HG03175 (cell line): ENCODE results near the gene ZMPSTE24.

Experiments used
- ATAC-seq: cut with Tn5 transposase; IDR thresholded peaks from one replicate; pipeline ENCODE4 v1.9.1; 2021; ENCODE audit warnings: mild to moderate bottlenecking, moderate library complexity; ENCODE audit not compliant: unreplicated experiment

Gene ZMPSTE24

GRCh38 chr1:40302475-40302874, 44.4 kb downstream of the ZMPSTE24 start:
- ATAC-seq: no peak

GRCh38 chr1:40303051-40303771, 45.2 kb downstream of the ZMPSTE24 start:
- ATAC-seq: no peak

GRCh38 chr1:40303790-40304189, 45.8 kb downstream of the ZMPSTE24 start:
- no peak for ATAC-seq

GRCh38 chr1:40305451-40305850, 47.4 kb downstream of the ZMPSTE24 start:
- no peak for ATAC-seq

GRCh38 chr1:40305871-40306270, 47.8 kb downstream of the ZMPSTE24 start:
- no peak for ATAC-seq

- ATAC-seq: no peak
Observed at GRCh38 chr1:40306296-40306695, 48.3 kb downstream of the ZMPSTE24 start.

GRCh38 chr1:40307186-40307585, 49.1 kb downstream of the ZMPSTE24 start:
- no peak for ATAC-seq

- ATAC-seq: no peak
Observed at GRCh38 chr1:40308036-40308727, 50.1 kb downstream of the ZMPSTE24 start.

- no peak for ATAC-seq
Observed at GRCh38 chr1:40309374-40310128, 51.5 kb downstream of the ZMPSTE24 start.

GRCh38 chr1:40310129-40310461, 52.1 kb downstream of the ZMPSTE24 start:
- no peak for ATAC-seq

- ATAC-seq: no peak
Observed at GRCh38 chr1:40310983-40311642, 53.1 kb downstream of the ZMPSTE24 start.

- ATAC-seq: no peak
Observed at GRCh38 chr1:40311692-40312091, 53.7 kb downstream of the ZMPSTE24 start.

- peak; percentile 44 for ATAC-seq
Observed at GRCh38 chr1:40312238-40313205, 54.5 kb downstream of the ZMPSTE24 start.

GRCh38 chr1:40313329-40313957, 55.4 kb downstream of the ZMPSTE24 start:
- ATAC-seq: no peak

- no peak for ATAC-seq
Observed at GRCh38 chr1:40313958-40314720, 56.1 kb downstream of the ZMPSTE24 start.

GRCh38 chr1:40314721-40315238, 56.7 kb downstream of the ZMPSTE24 start:
- ATAC-seq: peak; percentile 5

- ATAC-seq: peak; percentile 49
Observed at GRCh38 chr1:40315239-40315794, 57.3 kb downstream of the ZMPSTE24 start.

- ATAC-seq: no peak
Observed at GRCh38 chr1:40315795-40316594, 58.0 kb downstream of the ZMPSTE24 start.
